ENCODE data around the gene CSF2.
A peak's percentile ranks its signal among the peaks of the same experiment; 100 is the strongest.
"Not testable (repeated sequence)": the region's sequence is repeated elsewhere in the genome, so short reads cannot be mapped to it uniquely, and the experiment has no call there.

The CSF2 gene

DNA sequence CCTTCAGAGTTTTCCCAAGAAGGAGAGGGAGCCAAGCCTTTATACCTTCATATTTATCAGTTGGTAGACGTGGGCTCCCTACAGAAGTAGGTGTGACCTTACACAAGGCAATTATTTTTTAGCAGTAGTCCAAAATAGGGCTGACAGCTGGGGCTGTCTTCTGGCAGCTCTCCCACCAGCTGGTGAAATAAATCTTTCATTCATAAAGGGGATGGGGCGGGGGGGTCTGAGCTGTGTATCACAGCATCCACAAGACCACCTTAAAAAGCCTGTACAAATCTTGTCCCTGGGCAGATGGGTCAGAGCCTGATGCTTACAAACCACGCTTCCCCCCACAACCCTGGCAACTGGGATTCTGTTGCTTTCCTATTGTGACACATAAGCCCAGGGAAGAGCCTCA lies 19.7 kb downstream of the CSF2 start:
- no peak for DNase-seq

- no peak for DNase-seq
Observed at GRCh38 chr5:132094393-132095076, 20.9 kb downstream of the CSF2 start.

GRCh38 chr5:132095077-132095410 lies 21.5 kb downstream of the CSF2 start:
- no peak for DNase-seq

DNA sequence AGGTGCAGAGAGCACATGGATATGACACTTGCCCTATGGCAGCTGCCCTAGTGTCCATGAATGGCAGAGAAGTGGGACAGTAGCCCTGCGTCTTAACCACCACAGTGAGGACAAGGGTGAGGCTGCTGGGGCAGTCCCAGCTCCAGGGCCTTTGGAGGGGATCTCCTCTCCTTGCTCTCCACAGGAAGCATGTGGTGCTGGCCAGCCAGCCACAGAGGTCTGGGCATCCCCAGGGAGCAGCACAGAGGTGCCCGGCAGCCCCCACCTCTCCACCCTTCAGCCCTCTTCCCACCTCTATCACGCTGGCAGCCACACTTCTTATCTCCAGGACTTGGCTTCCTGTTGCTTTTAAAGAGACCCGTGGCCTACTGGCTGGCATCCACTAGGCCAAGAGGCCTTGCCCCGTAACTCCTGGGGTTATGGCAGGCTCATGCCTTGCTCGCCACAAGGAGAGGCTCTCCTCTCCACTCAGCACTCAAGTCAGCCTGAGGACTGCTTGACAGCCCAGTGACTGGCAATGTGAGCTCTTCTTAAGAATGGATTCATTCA lies 21.9 kb downstream of the CSF2 start:
- DNase-seq: no peak

DNA sequence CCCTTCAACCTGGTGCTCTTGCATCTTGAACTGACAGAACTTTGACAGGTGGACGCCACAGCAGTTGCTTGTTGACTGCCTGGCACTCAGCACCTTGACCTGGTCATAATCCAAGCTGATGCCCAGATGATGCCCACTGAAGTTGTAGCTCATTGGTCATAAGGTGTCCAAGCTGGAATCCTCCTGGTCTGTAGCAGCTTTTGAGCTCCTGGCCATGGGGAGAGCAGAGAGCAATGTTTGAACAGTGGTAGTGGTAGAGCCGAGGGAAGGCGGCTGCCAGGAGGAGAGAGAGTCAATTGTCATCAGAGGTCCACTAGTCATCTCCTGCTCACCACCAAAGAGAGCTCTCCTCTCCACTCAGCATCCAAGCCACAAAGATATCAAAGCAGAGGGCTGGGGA lies 23.3 kb downstream of the CSF2 start:
- DNase-seq: no peak

DNA sequence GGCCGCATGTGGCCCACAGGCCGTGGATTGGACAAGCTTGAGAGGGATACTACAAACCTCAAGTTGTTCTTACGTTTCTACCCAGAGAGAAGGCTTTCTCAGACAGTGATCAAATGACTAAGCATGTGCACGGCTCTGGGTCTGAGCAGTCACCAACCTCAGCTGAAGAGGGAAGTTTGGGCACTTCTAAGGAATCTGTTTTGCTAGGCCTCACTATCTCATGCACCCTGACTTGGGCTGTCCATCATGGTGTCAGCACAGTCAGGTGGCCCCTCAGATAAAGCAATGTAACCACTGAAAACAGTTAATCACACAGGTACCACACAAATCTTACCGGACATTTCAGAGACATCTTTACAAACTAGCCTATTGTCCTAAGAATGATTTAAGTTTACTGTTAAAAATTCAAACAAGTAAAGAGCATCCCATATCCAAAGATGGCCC lies 24.6 kb downstream of the CSF2 start:
- peak; percentile 39 for DNase-seq

GRCh38 chr5:132098621-132099020 lies 25.0 kb downstream of the CSF2 start:
- DNase-seq: no peak

- peak; percentile 79 for DNase-seq
Observed at GRCh38 chr5:132099076-132099748, 25.6 kb downstream of the CSF2 start.

- DNase-seq: no peak
Observed at GRCh38 chr5:132099905-132100304, 26.3 kb downstream of the CSF2 start.

DNA sequence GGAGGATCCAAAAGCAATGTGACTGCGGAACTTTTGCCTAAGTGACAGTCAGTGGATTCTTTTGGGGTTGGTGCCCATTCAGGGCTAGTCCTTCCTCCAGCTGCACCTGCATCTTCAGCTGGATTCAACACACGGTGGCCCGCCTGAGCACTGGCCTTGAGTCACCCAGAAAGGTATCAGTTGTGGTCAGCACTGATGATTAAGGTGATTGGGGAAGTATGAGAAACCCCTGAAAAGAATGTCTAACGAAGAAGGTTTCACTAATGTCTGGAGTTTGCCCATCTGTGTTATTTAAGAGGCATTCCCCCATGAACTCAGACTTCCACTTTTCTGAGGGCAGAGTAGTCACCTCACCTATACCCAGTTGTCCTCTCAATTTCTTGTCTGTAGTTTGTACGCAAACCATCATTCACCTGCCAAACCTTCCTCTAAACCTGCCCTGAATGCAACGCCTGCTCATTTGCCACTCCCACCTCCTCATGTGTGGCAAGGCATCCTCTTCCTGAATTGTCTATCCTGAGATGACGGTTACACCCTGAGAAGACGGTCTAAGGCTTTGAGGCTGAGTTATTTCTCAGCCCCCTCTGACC lies 27.2 kb downstream of the CSF2 start:
- peak; percentile 47 for DNase-seq

DNA sequence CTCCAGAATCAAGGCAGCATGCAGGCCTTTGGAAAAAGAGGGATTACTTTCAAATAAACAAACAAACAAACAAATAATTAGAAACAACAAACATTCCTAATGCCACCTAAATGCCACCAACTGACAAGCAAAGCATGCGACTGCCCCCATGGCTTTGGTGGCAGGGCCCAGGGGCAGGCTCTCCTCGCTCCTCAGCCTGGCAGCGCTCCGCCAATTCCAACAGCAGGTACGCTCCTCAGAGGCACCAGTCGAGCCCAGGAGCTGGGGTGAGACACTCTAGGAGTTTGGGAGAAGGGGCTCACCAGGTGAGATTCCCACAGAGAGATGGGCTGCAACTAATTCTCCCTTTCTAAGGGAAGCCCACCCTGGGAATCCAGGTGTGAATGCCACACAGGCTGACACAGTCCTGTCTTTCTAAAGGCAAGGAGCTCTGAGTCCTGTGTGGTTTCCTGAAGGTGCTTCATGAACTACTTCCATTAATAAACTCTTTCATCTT lies 27.8 kb downstream of the CSF2 start:
- no peak for DNase-seq

GRCh38 chr5:132102101-132102701 lies 28.6 kb downstream of the CSF2 start:
- peak; percentile 61 for DNase-seq

DNA sequence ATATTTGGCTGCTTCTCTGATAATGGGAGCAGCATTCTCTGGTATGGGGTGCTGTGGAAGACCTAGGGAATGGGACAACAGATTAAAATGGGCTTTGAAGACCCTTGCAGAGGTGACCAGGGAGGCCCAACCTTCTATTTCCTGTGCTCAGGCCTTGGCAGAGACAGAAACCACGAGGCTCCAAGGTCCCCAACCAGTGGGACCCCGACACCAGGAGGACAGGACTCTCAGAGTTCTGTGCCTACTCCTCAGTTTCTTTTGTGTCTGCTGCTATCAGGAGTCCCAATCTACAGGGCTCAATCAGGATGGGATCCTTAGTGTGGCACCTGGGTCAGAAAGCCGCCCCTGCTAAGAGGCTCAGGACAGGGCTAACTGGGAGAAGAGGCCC lies 29.3 kb downstream of the CSF2 start:
- no peak for DNase-seq

GRCh38 chr5:132103332-132103951 lies 29.9 kb downstream of the CSF2 start:
- peak; percentile 79 for DNase-seq

DNA sequence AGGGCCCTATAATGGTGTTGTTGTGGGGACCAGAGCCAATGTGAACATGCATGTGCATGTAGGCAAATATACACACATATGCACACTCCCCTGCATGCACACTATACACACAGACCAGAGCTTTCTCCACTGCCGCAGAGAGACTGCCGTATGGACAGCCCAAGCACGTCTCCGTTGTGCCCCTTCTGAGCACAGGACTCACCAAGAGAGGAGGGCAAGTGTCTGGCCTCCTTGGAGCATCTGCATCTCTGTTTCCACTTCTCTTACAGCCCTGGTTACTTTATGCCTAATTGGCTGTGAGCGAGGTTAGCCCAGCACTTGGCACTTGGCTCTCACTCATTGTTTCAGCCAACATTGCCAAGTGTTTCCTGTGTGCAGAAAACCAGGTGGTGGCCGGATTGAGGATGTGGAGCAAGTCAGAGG lies 30.4 kb downstream of the CSF2 start:
- DNase-seq: no peak

GRCh38 chr5:132104556-132104955 lies 31.0 kb downstream of the CSF2 start:
- no peak for DNase-seq

DNA sequence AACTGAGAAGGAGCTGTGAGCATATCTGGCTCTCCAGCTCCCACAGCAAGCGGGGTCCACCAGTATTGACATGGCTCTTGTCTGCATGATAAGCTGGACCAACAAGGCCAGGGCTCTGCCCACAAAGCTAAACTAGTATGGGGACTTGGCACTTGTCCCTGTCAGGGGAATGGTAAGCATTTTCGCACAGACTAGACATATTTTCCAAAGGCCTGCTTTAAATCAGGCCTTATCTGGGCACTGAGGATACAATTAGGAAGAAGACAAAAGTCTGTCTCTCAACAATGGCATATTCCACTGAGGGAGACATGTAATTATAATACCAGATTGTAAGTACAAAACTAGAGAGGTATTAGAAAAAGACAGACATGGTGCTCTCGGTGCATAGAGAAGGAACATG lies 32.1 kb downstream of the CSF2 start:
- no peak for DNase-seq

DNA sequence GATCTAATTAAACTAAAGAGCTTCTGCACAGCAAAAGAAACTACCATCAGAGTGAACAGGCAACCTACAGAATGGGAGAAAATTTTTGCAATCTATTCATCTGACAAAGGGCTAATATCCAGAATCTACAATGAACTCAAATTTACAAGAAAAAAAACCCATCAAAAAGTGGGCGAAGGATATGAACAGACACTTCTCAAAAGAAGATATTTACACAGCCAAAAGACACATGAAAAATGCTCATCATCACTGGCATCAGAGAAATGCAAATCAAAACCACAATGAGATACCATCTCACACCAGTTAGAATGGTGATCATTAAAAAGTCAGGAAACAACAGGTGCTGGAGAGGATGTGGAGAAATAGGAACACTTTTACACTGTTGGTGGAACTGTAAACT lies 34.9 kb downstream of the CSF2 start:
- not testable (repeated sequence) for DNase-seq

- DNase-seq: not testable (repeated sequence)
Observed at GRCh38 chr5:132108957-132109356, 35.4 kb downstream of the CSF2 start.

DNA sequence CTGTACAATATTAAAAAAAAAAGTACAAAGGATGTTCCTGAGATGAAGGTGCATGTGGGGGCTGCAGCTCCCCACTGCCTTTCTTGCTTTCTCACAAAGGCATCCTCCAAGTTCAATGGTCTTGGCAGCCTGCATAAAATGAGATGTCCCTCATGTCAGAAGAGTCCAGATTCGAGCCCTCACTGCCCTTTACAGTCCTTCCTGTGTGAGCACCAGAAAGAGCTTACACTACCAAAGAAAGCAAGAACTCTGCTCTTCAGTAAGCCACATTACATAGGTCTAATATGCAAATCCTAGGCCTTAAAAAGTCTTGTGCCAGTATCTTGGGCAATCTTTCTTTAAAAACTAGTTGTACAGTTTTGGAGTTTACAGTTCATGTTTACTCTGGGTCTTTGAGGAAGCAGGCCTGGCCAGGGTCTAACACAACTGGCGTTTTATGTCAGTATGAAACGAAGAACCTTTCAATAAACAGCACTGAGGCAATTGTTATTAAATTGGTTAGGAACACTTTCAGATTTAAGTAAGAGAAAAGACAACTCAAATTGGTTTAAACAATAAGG lies 36.0 kb downstream of the CSF2 start:
- no peak for DNase-seq

DNA sequence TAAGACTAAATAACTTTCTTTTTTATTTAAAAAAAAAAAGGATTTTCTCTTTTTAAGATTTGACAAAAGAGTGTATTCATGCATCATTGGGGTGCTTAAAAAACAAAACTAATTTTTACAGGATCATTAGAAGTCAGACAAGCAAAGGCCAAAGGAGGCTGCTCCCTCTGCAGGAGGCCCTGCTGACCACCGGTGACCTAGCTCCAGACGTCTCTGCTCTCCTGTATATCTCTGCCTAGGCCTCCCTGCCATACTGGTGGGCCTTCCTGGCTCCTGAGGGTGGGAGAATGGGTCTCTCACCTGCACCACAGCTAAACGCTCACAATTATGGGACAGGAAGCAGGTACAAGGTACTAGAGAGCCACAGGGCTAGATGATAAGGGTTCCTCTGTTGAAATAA lies 36.6 kb downstream of the CSF2 start:
- no peak for DNase-seq

- no peak for DNase-seq
Observed at GRCh38 chr5:132110930-132111329, 37.3 kb downstream of the CSF2 start.

- DNase-seq: no peak
Observed at GRCh38 chr5:132112111-132112510, 38.5 kb downstream of the CSF2 start.

Measured in activated naive CD4-positive, alpha-beta T cell treated with Interleukin-2 at 50 U/mL for 16 hours (primary cell).